ENCODE measurements around the gene PIM2. TPM values are rescaled to one million over a fixed set of nuclear protein-coding genes. Genes with fewer than 3 reads are reported as not detected.
A peak's percentile ranks its signal among the peaks of the same experiment; 100 is the strongest.

The PIM2 gene
- total and polyA plus RNA-seq, 9 of the 15 experiments (the other 6 are each of a cell fraction or from before 2014, with no cell fraction given), result 67.6 to 191 (median 108) TPM

- no peak for TF ChIP-seq DLX4 (CRISPR knock-in tag; IDR thresholded peaks at IDR 0.05)
- no peak for TF ChIP-seq TEAD1 (CRISPR knock-in tag; IDR thresholded peaks at IDR 0.05)
- TF ChIP-seq ZNF41 (CRISPR knock-in tag; conservative IDR thresholded peaks at IDR 0.05), result no peak
- 0 out of 2 replicates have a peak, but pooled peaks have one; percentile 16 for TF ChIP-seq TAL1 (IDR thresholded peaks at IDR 0.05)
- no peak for TF ChIP-seq ZNF76 (CRISPR knock-in tag; IDR thresholded peaks at IDR 0.05; ENCODE audit: borderline replicate concordance)
- TF ChIP-seq ETS1 (conservative IDR thresholded peaks at IDR 0.05; ENCODE audit: control insufficient read depth, low read depth, low read length), result 0 out of 2 replicates have a peak, but pooled peaks have one; percentile 38
- TF ChIP-seq ZKSCAN8 (CRISPR knock-in tag; IDR thresholded peaks at IDR 0.05), result no peak
- TF ChIP-seq NR4A1 (CRISPR knock-in tag; IDR thresholded peaks at IDR 0.05), result no peak
- TF ChIP-seq NR4A1 (tag; IDR thresholded peaks at IDR 0.05), result peak; percentile 39; the same call in 1 of the 2 replicates
- no peak for TF ChIP-seq PREB (CRISPR knock-in tag; IDR thresholded peaks at IDR 0.05)
- TF ChIP-seq NBN (IDR thresholded peaks at IDR 0.05; ENCODE audit: low read depth), result no peak
- TF ChIP-seq ESRRA (IDR thresholded peaks at IDR 0.05; ENCODE audit: borderline replicate concordance, low read depth), result 0 out of 2 replicates have a peak, but pooled peaks have one; percentile 61
- no peak; the same call in none of the 2 replicates for TF ChIP-seq ZBTB26 (CRISPR knock-in tag; IDR thresholded peaks at IDR 0.05)
- TF ChIP-seq ZNF274 (IDR thresholded peaks at IDR 0.05; ENCODE audit: borderline replicate concordance, low read depth, low read length), result no peak
- no peak for TF ChIP-seq ARID3A (IDR thresholded peaks at IDR 0.05; ENCODE audit: borderline replicate concordance, low read depth, low read length)
- no peak for TF ChIP-seq HNRNPL (IDR thresholded peaks at IDR 0.05; ENCODE audit: low read depth, low read length)
- TF ChIP-seq NFIC (IDR thresholded peaks at IDR 0.05), result no peak
- TF ChIP-seq TAF15 (IDR thresholded peaks at IDR 0.05; ENCODE audit: low read depth, low read length), result no peak
- no peak for TF ChIP-seq BMI1 (IDR thresholded peaks at IDR 0.05; ENCODE audit: low read length)
- TF ChIP-seq ZNF24 (IDR thresholded peaks at IDR 0.05), result no peak
- no peak for TF ChIP-seq ZFX (CRISPR knock-in tag; IDR thresholded peaks at IDR 0.05)
- TF ChIP-seq ZNF551 (CRISPR knock-in tag; IDR thresholded peaks at IDR 0.05), result 0 out of 2 replicates have a peak, but pooled peaks have one; percentile 40
These were observed 7.2 kb downstream of the PIM2 start, which contains the start of gene SLC35A2 (continued) for GRCh38 chrX:48911412-48912182.

Measured in K562 (cell line).